ENCODE measurements around the gene ECD. TPM values are rescaled to one million over a fixed set of nuclear protein-coding genes. Genes with fewer than 3 reads are reported as not detected.

Gene ECD
- total RNA-seq, 1 donor from 2014 or later, result 29.3 TPM

DNA sequence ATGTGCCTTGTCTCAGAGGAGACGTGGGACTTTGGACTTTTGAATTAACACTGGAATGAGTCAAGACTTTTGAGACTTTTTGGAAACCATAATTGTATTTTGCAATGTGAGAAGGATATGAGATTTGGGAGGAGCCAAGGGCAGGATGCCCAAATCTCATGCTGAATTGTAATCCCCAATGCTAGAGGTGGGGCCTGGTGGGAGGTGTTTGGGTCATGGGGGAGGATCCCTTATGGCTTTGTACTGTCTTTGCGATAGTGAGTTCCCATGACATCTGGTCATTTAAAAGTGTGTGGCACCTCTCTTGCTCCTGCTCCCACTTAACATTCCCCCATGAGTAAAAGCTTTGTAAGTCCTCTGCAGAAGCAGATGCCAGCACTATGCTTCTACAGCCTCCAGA lies 40.1 kb upstream of the ECD start:
- no peak for DNase-seq (ENCODE audit: low read depth, low spot score)
- Mint-ChIP-seq H3K9me3 (peaks cover 6% of the 10 kb centered on the region), H3K27ac (ENCODE audit: unreplicated experiment) (no peak overlapping the region), H3K4me3 (no peak overlapping the region), H3K4me1 (no peaks in the 10 kb centered on the region), H3K36me3 (ENCODE audit: low read depth) (peaks cover 18% of the 10 kb centered on the region), H3K27me3 (ENCODE audit: low read depth) (no peaks in the 10 kb centered on the region)
- TF ChIP-seq CTCF (conservative IDR thresholded peaks at IDR 0.05), result no peak

DNA sequence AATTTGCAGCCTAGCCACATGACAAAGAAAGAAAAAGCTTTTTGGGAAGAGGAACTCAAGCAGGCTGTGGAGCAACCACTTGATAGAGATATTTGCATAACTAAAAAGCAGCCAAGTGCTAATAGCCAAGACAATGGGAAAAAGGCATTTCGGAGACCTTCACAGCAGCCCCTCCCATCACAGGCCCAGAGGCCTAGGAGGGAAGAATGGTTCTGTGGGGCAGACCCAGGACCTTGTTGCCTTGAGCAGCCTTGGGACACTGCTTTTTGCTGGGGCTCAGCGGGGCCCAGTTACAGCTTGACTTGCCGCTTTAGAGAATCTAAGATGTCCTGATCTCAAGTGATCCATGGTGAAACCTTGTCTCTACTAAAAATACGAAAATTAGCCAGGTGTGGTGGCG lies 38.6 kb upstream of the ECD start:
- no peak for TF ChIP-seq CTCF (conservative IDR thresholded peaks at IDR 0.05)
- Mint-ChIP-seq H3K27ac (ENCODE audit: unreplicated experiment) (no peak overlapping the region), H3K4me3 (no peak overlapping the region), H3K4me1 (no peaks in the 10 kb centered on the region), H3K9me3 (peaks cover 6% of the 10 kb centered on the region), H3K36me3 (ENCODE audit: low read depth) (peaks cover 16% of the 10 kb centered on the region), H3K27me3 (ENCODE audit: low read depth) (no peaks in the 10 kb centered on the region)
- DNase-seq (ENCODE audit: low read depth, low spot score), result no peak

- DNase-seq (ENCODE audit: low read depth, low spot score), result no peak
- no peaks in the 10 kb centered on the region for H3K27me3 Mint-ChIP-seq (ENCODE audit: low read depth)
- no peak overlapping the region for H3K27ac Mint-ChIP-seq (ENCODE audit: unreplicated experiment)
- peaks cover 16% of the 10 kb centered on the region for H3K36me3 Mint-ChIP-seq (ENCODE audit: low read depth)
- no peak overlapping the region for H3K4me3 Mint-ChIP-seq
- TF ChIP-seq CTCF (conservative IDR thresholded peaks at IDR 0.05), result no peak
- peaks cover 6% of the 10 kb centered on the region for H3K9me3 Mint-ChIP-seq
- H3K4me1 Mint-ChIP-seq, result no peaks in the 10 kb centered on the region
These were observed 38.1 kb upstream of the ECD start for GRCh38 chr10:73205890-73206289.

- Mint-ChIP-seq H3K27me3 (ENCODE audit: low read depth) (no peaks in the 10 kb centered on the region), H3K36me3 (ENCODE audit: low read depth) (peaks cover 16% of the 10 kb centered on the region), H3K27ac (ENCODE audit: unreplicated experiment) (no peak overlapping the region), H3K4me1 (no peaks in the 10 kb centered on the region), H3K9me3 (peaks cover 6% of the 10 kb centered on the region), H3K4me3 (no peak overlapping the region)
- no peak for TF ChIP-seq CTCF (conservative IDR thresholded peaks at IDR 0.05)
- DNase-seq (ENCODE audit: low read depth, low spot score), result no peak
These were observed 37.3 kb upstream of the ECD start for GRCh38 chr10:73205081-73205480.

DNA sequence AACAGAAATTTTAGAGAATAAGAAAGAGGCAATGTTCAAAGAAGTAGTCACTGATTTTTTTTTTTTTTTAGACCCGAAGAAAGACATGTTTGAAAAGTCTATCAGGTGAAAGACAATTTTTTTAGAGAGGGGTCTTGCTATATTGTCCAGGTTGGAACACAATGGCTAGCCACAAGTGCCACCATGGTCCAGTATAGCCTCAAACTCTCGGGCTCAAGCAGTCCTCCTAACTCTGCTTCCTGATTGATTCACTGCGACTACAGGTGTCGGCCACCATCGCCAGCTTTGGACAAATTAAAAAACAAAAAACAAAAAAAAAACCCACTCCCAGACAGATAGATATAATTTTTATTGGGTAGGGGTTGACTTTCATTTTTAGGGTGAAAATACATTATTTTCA lies 22.4 kb upstream of the ECD start:
- no peak for TF ChIP-seq CTCF (conservative IDR thresholded peaks at IDR 0.05)
- H3K27me3 Mint-ChIP-seq (ENCODE audit: low read depth), result no peaks in the 10 kb centered on the region
- DNase-seq (ENCODE audit: low read depth, low spot score), result no peak
- H3K4me1 Mint-ChIP-seq, result no peaks in the 10 kb centered on the region
- H3K9me3 Mint-ChIP-seq, result no peaks in the 10 kb centered on the region
- H3K36me3 Mint-ChIP-seq (ENCODE audit: low read depth), result no peaks in the 10 kb centered on the region
- no peak overlapping the region for H3K27ac Mint-ChIP-seq (ENCODE audit: unreplicated experiment)
- no peak overlapping the region for H3K4me3 Mint-ChIP-seq

- Mint-ChIP-seq H3K4me3 (no peak overlapping the region), H3K27me3 (ENCODE audit: low read depth) (no peaks in the 10 kb centered on the region), H3K4me1 (no peaks in the 10 kb centered on the region), H3K9me3 (no peaks in the 10 kb centered on the region), H3K27ac (ENCODE audit: unreplicated experiment) (peak overlapping the region; percentile 5), H3K36me3 (ENCODE audit: low read depth) (peaks cover 5% of the 10 kb centered on the region)
- DNase-seq (ENCODE audit: low read depth, low spot score), result no peak
- no peak for TF ChIP-seq CTCF (conservative IDR thresholded peaks at IDR 0.05)
These were observed 18.5 kb upstream of the ECD start for GRCh38 chr10:73186266-73186665.

Measured in neural crest cell (in vitro differentiated cells).